ENCODE data around the gene CYBC1. TPM values are rescaled to one million over a fixed set of nuclear protein-coding genes. Genes with fewer than 3 reads are reported as not detected.

Gene CYBC1
- total and polyA plus RNA-seq, 2 of the 4 experiments (the other 2 are of a cell fraction) = 75.1 to 76.7 TPM

DNA sequence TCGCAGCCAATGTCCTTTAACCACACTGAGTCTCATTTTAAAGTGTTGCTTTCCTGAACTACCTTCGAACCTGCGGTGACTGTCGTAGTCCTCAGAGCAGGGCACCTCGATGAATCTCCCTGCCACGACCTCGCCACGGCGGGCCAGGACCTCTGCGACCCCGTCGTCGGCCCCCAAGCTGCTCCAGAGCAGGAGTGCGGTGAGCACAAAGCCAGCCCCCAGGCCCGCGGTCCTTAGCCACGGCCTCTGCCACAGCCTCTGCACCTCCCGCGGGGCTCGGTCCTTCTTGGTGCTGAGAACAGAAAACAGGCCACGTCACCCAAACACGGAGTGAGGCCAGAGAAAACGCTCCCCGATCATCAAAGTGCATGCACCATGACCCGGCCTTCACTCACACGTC is 35.2 kb downstream of the CYBC1 start:
- Histone ChIP-seq H3K56ac (ENCODE audit: extremely low read depth, insufficient read depth, low read length) (no peak overlapping the region), H3K4me3 (ENCODE audit: insufficient read depth, low read depth, low read length) (no peak overlapping the region), H3K14ac (replicated peaks; ENCODE audit: low read depth, low read length) (no peak overlapping the region), H2AFZ (replicated peaks; ENCODE audit: low read length, poor library complexity) (no peak overlapping the region), H2BK20ac (ENCODE audit: low read depth, low read length) (no peak overlapping the region), H4K8ac (ENCODE audit: low read depth in 2 of 2, low read length in 2 of 2) (no peak overlapping the region), H3K9me1 (ENCODE audit: insufficient read depth, low read length) (0 out of 2 replicates have a peak, but pooled peaks cover 4% of the 10 kb centered on the region), H4K20me1 (ENCODE audit: insufficient read depth, low read length) (peaks cover 25% of the 10 kb centered on the region), H3K36me3 (ENCODE audit: control insufficient read depth, insufficient read depth, low read length) (peaks cover 1% of the 10 kb centered on the region; the same call in 1 of the 2 replicates), H2AK5ac (ENCODE audit: low read depth, low read length) (no peak overlapping the region), H3K4me1 (ENCODE audit: control insufficient read depth, insufficient read depth, low read length) (no peaks in the 10 kb centered on the region), H2BK120ac (ENCODE audit: low read depth, low read length) (no peak overlapping the region), H3K18ac (ENCODE audit: low read depth, low read length) (no peak overlapping the region), H3K9me3 (ENCODE audit: control insufficient read depth, insufficient read depth, low read length) (no peaks in the 10 kb centered on the region), H3K9ac (ENCODE audit: low read depth, low read length) (no peak overlapping the region), H2BK5ac (ENCODE audit: low read depth, low read length, poor library complexity, severe bottlenecking) (no peak overlapping the region), H3K4ac (ENCODE audit: low read depth, low read length) (no peak overlapping the region), H3K79me1 (ENCODE audit: low read depth in 1 of 2, low read length in 2 of 2) (peaks cover 0 to 21% of the 10 kb centered on the region in 2 experiments; a peak in 2 of 4 replicates), H4K91ac (ENCODE audit: insufficient read depth, low read depth, low read length) (no peak overlapping the region), H3K4me2 (ENCODE audit: low read depth, low read length) (no peak overlapping the region), H2AK9ac (replicated peaks; ENCODE audit: low read depth, low read length, poor library complexity) (no peak overlapping the region), H2BK15ac (ENCODE audit: low read depth, low read length) (no peak overlapping the region), H3K27me3 (ENCODE audit: control insufficient read depth, insufficient read depth, low read length) (no peaks in the 10 kb centered on the region), H3K23ac (ENCODE audit: low read depth, low read length) (no peak overlapping the region), H4K5ac (ENCODE audit: low read depth, low read length) (no peak overlapping the region), H3K27ac (ENCODE audit: insufficient read depth, low read length) (no peak overlapping the region)
- intact Hi-C loops (cut with micrococcal nuclease) = no loop called here
- ChIA-PET CTCF (no interaction called here), POLR2A (ENCODE audit: unreplicated experiment) (no interaction called here)
- 90% methylated on average over 9 of the region's 26 CpGs; no CpG with 5 or more reads in 1 of the 2 experiments for whole genome bisulfite sequencing, 2 experiments (ENCODE audit: extremely low coverage in 2 of 2, insufficient read length in 1 of 2)
- dilution Hi-C loops (cut with HindIII; ENCODE audit: low sequenced_read_pairs, unreplicated experiment) = no loop called here
- TF ChIP-seq NFE2L2 (IDR thresholded peaks at IDR 0.05; ENCODE audit: low read depth, low read length) (no peak), RCOR1 (IDR thresholded peaks at IDR 0.05; ENCODE audit: insufficient replicate concordance, low read length) (no peak), RAD21 (IDR thresholded peaks at IDR 0.05; ENCODE audit: low read length) (no peak), RFX5 (IDR thresholded peaks at IDR 0.05; ENCODE audit: low read depth, low read length) (no peak), CTCF (conservative IDR thresholded peaks at IDR 0.05; ENCODE audit: low read depth, low read length) (no peak), FOS (IDR thresholded peaks at IDR 0.05; ENCODE audit: low read depth, low read length) (no peak), SMC3 (IDR thresholded peaks at IDR 0.05; ENCODE audit: low read depth, low read length) (no peak), CHD1 (IDR thresholded peaks at IDR 0.05; ENCODE audit: low read depth, low read length) (no peak), MAZ (IDR thresholded peaks at IDR 0.05; ENCODE audit: borderline replicate concordance, low read depth, low read length) (no peak), POLR2A (IDR thresholded peaks at IDR 0.05; ENCODE audit: low read depth, low read length) (no peak), BHLHE40 (IDR thresholded peaks at IDR 0.05; ENCODE audit: low read depth, low read length) (no peak), CEBPB (IDR thresholded peaks at IDR 0.05; ENCODE audit: low read depth, low read length) (no peak)
- TF ChIP-seq, protein P1, sequence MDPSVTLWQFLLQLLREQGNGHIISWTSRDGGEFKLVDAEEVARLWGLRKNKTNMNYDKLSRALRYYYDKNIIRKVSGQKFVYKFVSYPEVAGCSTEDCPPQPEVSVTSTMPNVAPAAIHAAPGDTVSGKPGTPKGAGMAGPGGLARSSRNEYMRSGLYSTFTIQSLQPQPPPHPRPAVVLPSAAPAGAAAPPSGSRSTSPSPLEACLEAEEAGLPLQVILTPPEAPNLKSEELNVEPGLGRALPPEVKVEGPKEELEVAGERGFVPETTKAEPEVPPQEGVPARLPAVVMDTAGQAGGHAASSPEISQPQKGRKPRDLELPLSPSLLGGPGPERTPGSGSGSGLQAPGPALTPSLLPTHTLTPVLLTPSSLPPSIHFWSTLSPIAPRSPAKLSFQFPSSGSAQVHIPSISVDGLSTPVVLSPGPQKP (IDR thresholded peaks at IDR 0.05; ENCODE audit: borderline replicate concordance, low read depth, low read length) = no peak
- TF ChIP-seq, protein P2, sequence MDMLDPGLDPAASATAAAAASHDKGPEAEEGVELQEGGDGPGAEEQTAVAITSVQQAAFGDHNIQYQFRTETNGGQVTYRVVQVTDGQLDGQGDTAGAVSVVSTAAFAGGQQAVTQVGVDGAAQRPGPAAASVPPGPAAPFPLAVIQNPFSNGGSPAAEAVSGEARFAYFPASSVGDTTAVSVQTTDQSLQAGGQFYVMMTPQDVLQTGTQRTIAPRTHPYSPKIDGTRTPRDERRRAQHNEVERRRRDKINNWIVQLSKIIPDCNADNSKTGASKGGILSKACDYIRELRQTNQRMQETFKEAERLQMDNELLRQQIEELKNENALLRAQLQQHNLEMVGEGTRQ (IDR thresholded peaks at IDR 0.05; ENCODE audit: low read depth, low read length) = no peak
- no TSS peak for BruUV-seq (replicated peaks)
- ATAC-seq (ENCODE audit: low read depth) (no peak), DNase-seq (no peak)
- in situ Hi-C loops (cut with MboI; ENCODE audit: low sequenced_read_pairs) = no loop called here

Data from IMR-90 (cell line).